Astrocyte (in vitro differentiated cells and primary cell): ENCODE measurements around the gene CAPSL. TPM values are rescaled to one million over a fixed set of nuclear protein-coding genes. Genes with fewer than 3 reads are reported as not detected.
"Not testable (repeated sequence)": the region's sequence is repeated elsewhere in the genome, so short reads cannot be mapped to it uniquely, and the experiment has no call there.

ENCODE experiments used
- DNase-seq: peaks from one replicate; pipeline ENCODE4 v3.0.0-alpha.2; 2010; ENCODE audit warnings: low read depth
- FAIRE-seq: peaks from 2 replicates; lab custom pipeline; 2011; peaks lifted over from hg19 to GRCh38; lab: Jason Lieb, UNC
- H2AFZ ChIP-seq: 2 replicates; pipeline ENCODE4 v1.6.0; 2012; ENCODE audit warnings: low read depth, low read length, inconsistent platforms
- H3K27ac ChIP-seq: 2 replicates; pipeline ENCODE4 v1.5.1; 2011; ENCODE audit warnings: low read depth, low read length, inconsistent platforms
- H3K27me3 ChIP-seq: 2 replicates; pipeline ENCODE4 v1.6.0; 2011; ENCODE audit warnings: low read length, inconsistent platforms; ENCODE audit not compliant: insufficient read depth
- H3K36me3 ChIP-seq: 2 replicates; pipeline ENCODE4 v1.5.1; 2011; ENCODE audit warnings: low read length, inconsistent platforms; ENCODE audit not compliant: insufficient read depth
- H3K4me1 ChIP-seq: 2 replicates; pipeline ENCODE4 v1.5.1; 2011; ENCODE audit warnings: low read length, inconsistent platforms; ENCODE audit not compliant: insufficient read depth
- H3K4me2 ChIP-seq: 2 replicates; pipeline ENCODE4 v1.6.0; 2012; ENCODE audit warnings: low read length, inconsistent platforms
- H3K4me3 ChIP-seq: 2 replicates; pipeline ENCODE4 v1.5.1; 2011; ENCODE audit warnings: low read depth, mild to moderate bottlenecking, low read length, inconsistent platforms; ENCODE audit not compliant: insufficient read depth
- H3K79me2 ChIP-seq: 2 replicates; pipeline ENCODE4 v1.6.0; 2012; ENCODE audit warnings: mild to moderate bottlenecking, low read length, inconsistent platforms; ENCODE audit not compliant: insufficient read depth
- H3K9ac ChIP-seq: 2 replicates; pipeline ENCODE4 v1.6.0; 2012; ENCODE audit warnings: mild to moderate bottlenecking, low read length, inconsistent platforms
- H3K9me3 ChIP-seq: 2 replicates; pipeline ENCODE4 v1.5.1; 2012; ENCODE audit warnings: low read depth, mild to moderate bottlenecking, low read length, inconsistent platforms; ENCODE audit not compliant: insufficient read depth
- H4K20me1 ChIP-seq: 2 replicates; pipeline ENCODE4 v1.6.0; 2012; ENCODE audit warnings: low read length, inconsistent platforms; ENCODE audit not compliant: insufficient read depth
- H3K27ac Mint-ChIP-seq: one replicate; pipeline ENCODE4 v1.8.0; 2021; ENCODE audit warnings: mild to moderate bottlenecking, mixed read lengths; ENCODE audit not compliant: unreplicated experiment
- H3K27me3 Mint-ChIP-seq: one replicate; pipeline ENCODE4 v1.8.0; 2021; ENCODE audit warnings: low read depth, mixed read lengths; ENCODE audit not compliant: unreplicated experiment
- H3K36me3 Mint-ChIP-seq: one replicate; pipeline ENCODE4 v1.8.0; 2021; ENCODE audit warnings: low read depth, mixed read lengths; ENCODE audit not compliant: unreplicated experiment
- H3K4me1 Mint-ChIP-seq: one replicate; pipeline ENCODE4 v1.8.0; 2021; ENCODE audit warnings: low read depth, mixed read lengths; ENCODE audit not compliant: unreplicated experiment
- H3K4me3 Mint-ChIP-seq: one replicate; pipeline ENCODE4 v1.8.0; 2021; ENCODE audit warnings: mild to moderate bottlenecking, moderate library complexity, mixed read lengths; ENCODE audit not compliant: unreplicated experiment
- H3K9me3 Mint-ChIP-seq: one replicate; pipeline ENCODE4 v1.8.0; 2021; ENCODE audit warnings: mild to moderate bottlenecking, mixed read lengths; ENCODE audit not compliant: unreplicated experiment
- EZH2 ChIP-seq: IDR thresholded peaks from 2 replicates; pipeline ENCODE4 v1.6.1; 2012; ENCODE audit warnings: mild to moderate bottlenecking, low read length, inconsistent platforms; ENCODE audit not compliant: insufficient read depth
- total RNA-seq: library from RNA; stranded (reverse); gene quantifications from 2 replicates; pipeline ENCODE4 v1.2.1, GENCODE V29; 2021
- TF ChIP-seq, protein P1 (sequence below): IDR thresholded peaks from 2 replicates; pipeline ENCODE4 v1.5.1; 2011; ENCODE audit warnings: low read depth, mild to moderate bottlenecking, inconsistent platforms, low read length, moderate library complexity; ENCODE audit not compliant: insufficient read depth

CAPSL gene
- total RNA-seq, 1 donor from 2014 or later = not detected

DNA sequence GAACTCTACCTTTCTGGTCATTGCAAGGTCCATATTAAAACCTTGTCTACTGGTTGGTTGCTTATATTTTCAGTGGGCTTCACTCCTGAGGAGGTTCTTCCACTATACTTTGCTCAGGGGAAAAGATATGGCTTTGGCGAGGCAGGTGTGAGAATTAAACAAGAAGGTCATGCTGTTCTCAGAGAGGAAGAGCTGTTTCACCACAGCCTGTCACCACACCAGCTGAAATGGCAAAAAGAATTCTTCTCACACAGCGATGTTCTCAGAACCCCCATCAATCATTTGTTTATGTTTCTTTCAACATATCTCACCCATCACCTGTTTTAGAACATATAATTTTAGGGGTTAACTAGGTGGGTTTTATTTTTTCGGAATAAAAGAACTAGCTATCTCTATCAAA is 38.6 kb downstream of the CAPSL start:
- Mint-ChIP-seq H3K4me1 (peaks cover 10% of the 10 kb centered on the region), H3K9me3 (peaks cover 3% of the 10 kb centered on the region), H3K4me3 (no peak overlapping the region), H3K27ac (no peak overlapping the region), H3K27me3 (no peaks in the 10 kb centered on the region), H3K36me3 (no peaks in the 10 kb centered on the region)
- no peaks in the 10 kb centered on the region for H4K20me1 ChIP-seq
- no peaks in the 10 kb centered on the region for H3K9me3 ChIP-seq
- H3K4me2 ChIP-seq = no peak overlapping the region
- no peak for DNase-seq
- no peak for FAIRE-seq
- H3K36me3 ChIP-seq = no peaks in the 10 kb centered on the region
- TF ChIP-seq, protein P1, sequence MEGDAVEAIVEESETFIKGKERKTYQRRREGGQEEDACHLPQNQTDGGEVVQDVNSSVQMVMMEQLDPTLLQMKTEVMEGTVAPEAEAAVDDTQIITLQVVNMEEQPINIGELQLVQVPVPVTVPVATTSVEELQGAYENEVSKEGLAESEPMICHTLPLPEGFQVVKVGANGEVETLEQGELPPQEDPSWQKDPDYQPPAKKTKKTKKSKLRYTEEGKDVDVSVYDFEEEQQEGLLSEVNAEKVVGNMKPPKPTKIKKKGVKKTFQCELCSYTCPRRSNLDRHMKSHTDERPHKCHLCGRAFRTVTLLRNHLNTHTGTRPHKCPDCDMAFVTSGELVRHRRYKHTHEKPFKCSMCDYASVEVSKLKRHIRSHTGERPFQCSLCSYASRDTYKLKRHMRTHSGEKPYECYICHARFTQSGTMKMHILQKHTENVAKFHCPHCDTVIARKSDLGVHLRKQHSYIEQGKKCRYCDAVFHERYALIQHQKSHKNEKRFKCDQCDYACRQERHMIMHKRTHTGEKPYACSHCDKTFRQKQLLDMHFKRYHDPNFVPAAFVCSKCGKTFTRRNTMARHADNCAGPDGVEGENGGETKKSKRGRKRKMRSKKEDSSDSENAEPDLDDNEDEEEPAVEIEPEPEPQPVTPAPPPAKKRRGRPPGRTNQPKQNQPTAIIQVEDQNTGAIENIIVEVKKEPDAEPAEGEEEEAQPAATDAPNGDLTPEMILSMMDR = no peak
- no peak for TF ChIP-seq EZH2
- no peaks in the 10 kb centered on the region for H3K27me3 ChIP-seq
- H3K9ac ChIP-seq = no peak overlapping the region
- H3K27ac ChIP-seq = no peak overlapping the region
- no peaks in the 10 kb centered on the region for H3K4me1 ChIP-seq
- H3K4me3 ChIP-seq = no peak overlapping the region
- no peaks in the 10 kb centered on the region for H3K79me2 ChIP-seq
- H2AFZ ChIP-seq = no peak overlapping the region

DNA sequence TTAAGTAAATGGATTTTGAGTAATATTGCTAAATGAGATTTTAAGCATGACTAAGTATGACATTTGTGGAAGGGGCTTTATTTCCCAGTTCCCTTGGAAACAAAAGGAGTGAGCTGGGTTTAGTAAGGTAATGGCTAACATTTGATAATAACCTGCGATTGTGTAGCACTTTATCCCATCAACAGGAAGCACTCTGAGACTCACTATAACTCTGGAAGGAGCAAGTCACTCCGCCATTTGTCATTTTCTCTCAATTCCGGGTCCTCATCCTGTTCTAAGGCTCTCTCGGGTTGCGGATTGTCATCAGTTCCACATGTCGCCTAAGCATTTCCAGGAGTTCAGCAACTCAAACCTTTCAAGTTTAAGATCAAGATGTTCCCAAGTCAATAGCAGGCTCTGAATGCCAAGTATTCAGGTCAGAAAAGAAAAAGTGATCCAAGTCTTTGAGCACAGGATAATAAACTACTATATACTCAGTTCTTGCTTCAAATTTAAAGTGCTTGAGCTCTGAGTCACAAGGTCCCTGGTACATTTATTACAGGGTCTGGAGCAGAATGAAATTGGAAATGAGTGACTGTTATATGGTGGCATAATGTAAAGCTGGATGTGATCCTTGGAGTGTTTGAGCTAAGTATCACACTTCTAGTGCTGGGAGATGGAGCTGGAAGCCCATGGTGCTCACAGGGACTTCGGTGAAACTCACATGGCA is 39.3 kb downstream of the CAPSL start:
- no peaks in the 10 kb centered on the region for H3K36me3 ChIP-seq
- FAIRE-seq (peak; percentile 64), DNase-seq (no peak)
- no peak overlapping the region for H2AFZ ChIP-seq
- no peaks in the 10 kb centered on the region for H3K9me3 ChIP-seq
- H3K4me3 Mint-ChIP-seq = no peak overlapping the region
- no peaks in the 10 kb centered on the region for H4K20me1 ChIP-seq
- H3K27me3 Mint-ChIP-seq = no peaks in the 10 kb centered on the region
- no peak overlapping the region for H3K27ac ChIP-seq
- peaks cover 10% of the 10 kb centered on the region for H3K4me1 Mint-ChIP-seq
- no peak overlapping the region for H3K9ac ChIP-seq
- H3K4me1 ChIP-seq = no peaks in the 10 kb centered on the region
- H3K79me2 ChIP-seq = no peaks in the 10 kb centered on the region
- no peak overlapping the region for H3K4me2 ChIP-seq
- H3K27ac Mint-ChIP-seq = no peak overlapping the region
- no peaks in the 10 kb centered on the region for H3K36me3 Mint-ChIP-seq
- H3K4me3 ChIP-seq = no peak overlapping the region
- no peak for TF ChIP-seq EZH2
- TF ChIP-seq, protein P1 = no peak
- H3K9me3 Mint-ChIP-seq = no peaks in the 10 kb centered on the region
- H3K27me3 ChIP-seq = no peaks in the 10 kb centered on the region

DNA sequence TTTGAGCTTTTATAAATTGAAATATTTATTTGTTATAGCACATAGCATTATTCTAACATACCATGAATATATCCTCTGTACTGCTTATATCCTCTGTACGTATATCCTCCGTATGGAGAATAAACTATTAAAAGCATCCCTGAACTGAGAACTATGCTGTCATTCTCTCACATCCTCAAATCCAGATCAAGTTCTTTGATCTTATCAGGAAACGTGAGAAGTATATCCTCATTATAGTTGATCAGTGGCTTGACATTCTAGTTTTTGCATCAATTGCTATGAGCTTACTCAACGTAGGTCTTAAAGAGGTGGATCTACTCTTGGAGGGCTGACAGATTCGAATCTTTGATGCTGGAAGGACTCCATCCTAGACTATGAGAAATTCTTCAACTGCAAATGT is 44.3 kb downstream of the CAPSL start:
- Mint-ChIP-seq H3K4me3 (no peak overlapping the region), H3K36me3 (no peaks in the 10 kb centered on the region), H3K27ac (no peak overlapping the region), H3K4me1 (peaks cover 2% of the 10 kb centered on the region), H3K27me3 (peaks cover 2% of the 10 kb centered on the region), H3K9me3 (peaks cover 2% of the 10 kb centered on the region)
- Histone ChIP-seq H4K20me1 (no peaks in the 10 kb centered on the region), H3K27ac (no peak overlapping the region), H3K9ac (no peak overlapping the region), H3K9me3 (no peaks in the 10 kb centered on the region), H3K4me2 (no peak overlapping the region), H3K36me3 (no peaks in the 10 kb centered on the region), H3K27me3 (no peaks in the 10 kb centered on the region), H2AFZ (no peak overlapping the region), H3K4me3 (no peak overlapping the region), H3K4me1 (no peaks in the 10 kb centered on the region), H3K79me2 (no peaks in the 10 kb centered on the region)
- TF ChIP-seq EZH2 = no peak
- TF ChIP-seq, protein P1 = no peak
- DNase-seq (no peak), FAIRE-seq (no peak)

DNA sequence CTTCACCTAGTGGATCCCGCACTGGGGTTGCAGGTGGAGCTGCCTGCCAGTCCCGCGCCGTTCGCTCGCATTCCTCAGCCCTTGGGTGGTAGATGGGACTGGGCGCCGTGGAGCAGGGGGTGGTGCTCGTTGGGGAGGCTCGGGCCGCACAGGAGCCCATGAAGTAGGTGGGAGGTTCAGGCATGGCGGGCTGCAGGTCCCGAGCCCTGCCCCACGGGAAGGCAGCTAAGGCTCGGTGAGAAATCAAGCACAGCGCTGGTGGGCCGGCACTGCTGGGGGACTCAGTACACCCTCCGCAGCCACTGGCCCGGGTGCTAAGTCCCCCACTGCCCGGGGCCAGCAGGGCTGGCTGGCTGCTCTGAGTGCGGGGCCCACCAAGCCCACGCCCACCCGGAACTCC is 45.6 kb downstream of the CAPSL start:
- not testable (repeated sequence) for H3K9me3 Mint-ChIP-seq, H3K79me2 ChIP-seq, H3K4me1 ChIP-seq, H3K4me3 ChIP-seq, H3K27ac ChIP-seq, H3K27ac Mint-ChIP-seq, FAIRE-seq, H3K9ac ChIP-seq, H3K4me2 ChIP-seq, DNase-seq, H3K36me3 Mint-ChIP-seq, H3K27me3 ChIP-seq, H3K4me3 Mint-ChIP-seq, H3K9me3 ChIP-seq, H4K20me1 ChIP-seq, H3K4me1 Mint-ChIP-seq, H2AFZ ChIP-seq, H3K27me3 Mint-ChIP-seq, H3K36me3 ChIP-seq
